GM19468 (cell line): Measurements from ENCODE around the gene RASGRP2.

ENCODE experiments used
- ATAC-seq: cut with Tn5 transposase; IDR thresholded peaks from one replicate; pipeline ENCODE4 v1.9.1; 2021; ENCODE audit warnings: mild to moderate bottlenecking, moderate library complexity, moderate number of reproducible peaks; ENCODE audit not compliant: unreplicated experiment; ENCODE audit errors: extremely low read depth

The RASGRP2 gene

DNA sequence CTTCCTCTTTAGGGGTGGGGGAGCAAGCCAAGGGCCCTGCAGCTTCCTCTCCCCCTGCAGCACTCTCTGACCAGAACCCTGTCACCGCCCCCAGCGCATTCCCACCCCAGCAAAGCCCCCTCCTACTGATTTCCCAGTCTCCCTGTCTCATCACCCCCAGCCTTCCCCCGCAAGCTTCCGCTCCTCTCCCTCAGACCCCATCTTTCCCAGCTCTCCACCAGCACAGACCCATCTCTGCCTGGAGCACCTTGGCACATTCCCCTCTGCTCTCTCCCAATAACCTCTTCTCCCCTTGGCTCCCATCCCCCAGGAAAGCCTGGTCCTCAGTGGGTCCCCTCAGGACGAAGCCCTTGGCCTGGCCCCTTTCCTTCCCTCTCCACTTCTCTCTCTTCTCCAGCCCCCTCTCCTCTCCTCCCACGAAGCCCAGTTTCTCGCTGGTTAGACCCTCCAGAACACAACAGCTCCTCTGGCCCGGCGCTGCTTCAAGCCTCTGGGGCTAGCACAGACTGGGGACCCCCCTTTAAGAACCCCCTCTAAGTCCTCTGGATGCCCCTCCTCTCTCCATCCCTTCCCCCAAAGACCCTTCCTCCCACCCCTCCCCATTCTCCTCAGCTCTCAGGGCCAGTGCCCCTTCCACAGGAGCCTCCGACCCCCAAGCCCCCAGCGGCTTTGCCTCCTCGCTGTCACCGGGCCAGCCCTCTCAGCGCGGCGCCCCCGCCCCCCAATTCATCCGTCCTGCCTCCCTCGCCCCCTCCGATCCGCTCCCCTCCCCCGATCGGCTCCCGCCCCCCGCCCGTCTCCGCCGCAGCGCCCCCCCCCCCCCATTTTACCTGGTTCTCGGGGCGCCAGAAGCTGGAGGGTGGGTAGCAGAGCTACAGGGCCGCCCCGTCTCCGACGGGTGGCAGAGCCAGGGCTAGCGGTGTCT, 21.5 kb downstream of the RASGRP2 start:
- ATAC-seq, result no peak

DNA sequence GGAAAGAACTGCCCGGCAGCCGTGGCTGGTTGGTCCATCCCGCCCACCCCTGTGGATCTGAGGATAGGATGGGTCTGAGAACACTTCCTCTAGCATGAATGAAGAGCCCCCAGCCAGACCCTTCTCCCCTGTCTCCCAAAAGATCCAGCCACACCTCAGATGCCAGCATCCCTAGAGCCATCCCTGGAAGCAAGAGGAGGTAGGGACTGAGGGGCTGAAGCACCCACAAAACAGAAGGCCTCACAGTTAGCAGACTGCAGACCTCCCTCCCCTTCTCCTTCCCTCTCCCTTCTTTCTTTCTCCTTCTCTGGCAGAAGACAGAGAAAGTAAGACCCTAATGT, 22.6 kb downstream of the RASGRP2 start:
- ATAC-seq, result no peak

GRCh38 chr11:64720640-64721358, 23.1 kb downstream of the RASGRP2 start:
- no peak for ATAC-seq

DNA sequence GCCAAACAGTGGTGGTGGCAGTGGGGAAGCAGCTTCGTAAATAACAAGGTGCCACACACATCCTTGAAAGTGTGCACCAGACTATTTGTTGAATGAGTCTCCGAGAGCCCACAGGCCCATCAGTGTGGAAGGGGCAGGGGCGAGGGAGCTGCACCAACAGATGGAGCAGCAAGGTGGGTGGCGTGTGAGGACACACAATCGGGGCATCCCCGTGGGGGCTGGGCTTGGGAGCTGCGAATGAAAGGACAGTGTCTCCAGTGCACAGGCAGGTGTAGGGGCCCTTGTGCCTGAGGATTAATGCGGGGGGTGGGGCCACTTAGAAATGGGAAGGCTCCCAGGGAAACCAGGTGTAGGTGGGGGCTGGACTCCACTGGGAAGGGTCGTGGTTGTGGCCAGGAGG, 23.8 kb downstream of the RASGRP2 start:
- no peak for ATAC-seq

- ATAC-seq, result no peak
Observed at GRCh38 chr11:64719406-64719805, 24.5 kb downstream of the RASGRP2 start.

DNA sequence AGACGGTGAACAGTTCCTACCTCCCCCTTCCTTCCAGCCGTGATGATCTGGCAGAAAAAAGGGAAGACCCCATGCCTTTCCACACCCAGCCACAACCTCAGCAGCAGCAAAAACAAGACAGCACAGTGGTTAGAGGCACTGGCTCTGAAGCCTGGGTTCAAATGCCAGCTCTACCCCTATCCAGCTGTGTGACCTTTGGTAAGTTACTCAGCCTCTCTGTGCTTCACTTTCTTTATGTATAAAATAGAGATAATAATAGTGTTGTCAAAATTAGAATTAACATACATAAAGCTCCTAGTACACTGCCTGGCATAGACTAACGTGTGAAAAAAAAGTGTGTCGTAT, 25.2 kb downstream of the RASGRP2 start:
- ATAC-seq, result no peak

- no peak for ATAC-seq
Observed at GRCh38 chr11:64718084-64718779, 25.7 kb downstream of the RASGRP2 start.

- no peak for ATAC-seq
Observed at GRCh38 chr11:64717268-64717578, 26.7 kb downstream of the RASGRP2 start.

- ATAC-seq, result no peak
Observed at GRCh38 chr11:64716473-64717267, 27.3 kb downstream of the RASGRP2 start.

DNA sequence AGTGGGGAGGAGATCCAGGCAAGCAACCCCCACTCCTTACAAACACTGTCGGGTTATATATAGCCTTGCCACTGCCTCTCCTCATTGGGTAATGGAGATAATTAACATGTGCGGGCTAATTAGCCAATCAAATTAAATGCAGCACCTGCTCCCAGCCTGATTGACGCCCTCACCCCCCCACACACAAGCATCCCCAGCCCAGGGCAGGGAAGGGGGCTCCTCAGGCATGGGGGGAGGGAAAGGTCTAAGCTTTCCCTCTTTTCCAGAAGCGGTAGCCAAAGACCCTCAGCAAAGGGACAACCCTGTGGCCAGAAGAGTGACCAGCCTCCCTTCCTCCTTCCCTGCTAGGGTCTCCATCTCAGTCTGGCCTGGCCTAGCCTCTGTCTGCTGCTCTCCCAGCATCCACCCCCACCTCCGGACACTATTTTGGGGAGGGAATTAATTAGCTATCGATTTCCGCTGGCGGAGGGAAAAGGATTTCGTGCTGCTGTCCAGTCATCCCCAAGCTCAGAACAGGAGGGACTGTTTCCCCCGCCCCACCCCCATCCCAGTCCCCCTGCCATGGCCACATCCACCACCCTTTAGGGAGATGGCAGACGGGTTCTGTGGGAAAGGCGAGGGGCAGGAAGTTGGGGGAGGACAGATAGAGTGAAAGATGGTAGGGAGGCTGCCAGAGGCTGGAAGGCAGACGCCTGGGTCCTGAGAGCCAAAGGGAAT, 28.0 kb downstream of the RASGRP2 start:
- ATAC-seq, result no peak

- ATAC-seq, result no peak
Observed at GRCh38 chr11:64715110-64715509, 28.8 kb downstream of the RASGRP2 start.

DNA sequence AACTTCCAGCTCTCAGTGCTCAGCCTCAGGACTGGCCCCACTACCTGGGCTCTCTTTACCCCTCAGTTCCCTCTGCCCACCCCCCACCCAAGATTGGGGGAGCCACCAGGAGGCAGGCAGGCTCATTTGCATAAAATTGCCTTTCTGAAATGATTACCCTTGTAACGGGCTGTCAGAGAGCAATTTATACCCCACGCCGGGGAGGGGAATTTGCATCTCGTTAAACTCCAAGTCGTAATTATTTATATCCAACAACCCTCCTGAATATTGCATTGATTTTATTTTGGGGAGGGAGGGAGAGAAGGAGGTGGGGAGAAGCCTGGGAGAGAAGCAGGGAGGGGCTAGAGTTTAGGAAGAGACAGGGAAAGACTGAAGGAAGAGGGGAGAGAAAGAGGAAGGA, 29.3 kb downstream of the RASGRP2 start:
- ATAC-seq, result no peak

DNA sequence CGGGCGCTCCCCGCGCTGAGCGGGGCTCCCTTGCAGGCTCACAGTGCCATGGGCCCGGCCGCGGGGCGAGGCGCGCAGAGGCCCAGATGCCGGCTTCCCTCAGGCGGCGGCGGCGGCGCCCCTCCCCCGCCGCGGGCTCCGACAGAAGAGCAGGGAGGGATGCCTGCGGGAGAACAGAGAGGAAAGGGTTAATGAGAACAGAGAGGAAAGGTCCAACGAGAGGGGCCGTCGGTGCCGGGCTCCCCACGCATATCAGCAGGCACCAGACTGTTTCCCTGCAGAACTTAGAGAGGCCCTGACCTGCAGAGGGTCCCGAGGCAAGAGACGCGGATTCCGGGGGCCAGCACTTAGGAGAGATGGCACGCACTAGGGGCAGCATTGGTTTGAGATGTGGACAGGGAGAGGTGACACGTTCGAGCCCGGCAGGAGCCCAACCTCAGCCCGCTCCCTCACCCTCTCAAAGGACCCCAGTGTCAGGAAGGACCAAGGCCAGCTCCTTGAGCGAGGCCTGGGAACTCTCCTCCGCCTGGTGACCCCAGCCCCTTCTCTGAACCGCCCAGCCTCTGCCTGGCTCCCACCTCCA, 30.1 kb downstream of the RASGRP2 start:
- no peak for ATAC-seq

GRCh38 chr11:64713016-64713707, 30.8 kb downstream of the RASGRP2 start:
- ATAC-seq, result no peak

DNA sequence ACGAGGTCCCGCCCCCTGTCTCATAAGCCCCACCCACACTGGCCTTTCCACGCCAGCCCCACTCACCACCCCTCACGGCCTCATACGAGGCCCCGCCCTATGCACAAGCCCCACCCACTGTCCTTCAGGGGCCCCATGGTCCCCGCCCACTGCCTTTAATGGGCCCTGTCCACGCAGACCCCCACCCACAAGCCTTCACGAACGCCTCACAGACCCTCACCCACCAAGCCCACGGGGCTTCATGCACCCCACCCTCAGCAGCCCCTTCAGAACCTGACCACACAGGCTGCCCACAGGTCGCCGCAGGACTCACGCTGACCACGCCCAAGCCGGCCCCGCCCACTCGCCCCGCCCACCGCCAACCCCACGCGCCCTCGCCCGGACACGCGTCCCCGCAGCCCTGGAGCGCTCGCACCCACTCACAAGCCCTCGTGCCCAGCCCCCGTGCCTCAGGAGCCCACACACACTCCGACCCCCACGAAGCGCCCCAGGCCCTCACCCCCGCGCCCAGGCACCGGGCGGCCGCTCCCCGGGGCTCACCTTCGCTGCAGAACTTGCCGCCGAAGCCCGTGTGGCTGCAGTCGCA, 31.4 kb downstream of the RASGRP2 start:
- ATAC-seq, result no peak

- no peak for ATAC-seq
Observed at GRCh38 chr11:64711956-64712362, 32.0 kb downstream of the RASGRP2 start.

DNA sequence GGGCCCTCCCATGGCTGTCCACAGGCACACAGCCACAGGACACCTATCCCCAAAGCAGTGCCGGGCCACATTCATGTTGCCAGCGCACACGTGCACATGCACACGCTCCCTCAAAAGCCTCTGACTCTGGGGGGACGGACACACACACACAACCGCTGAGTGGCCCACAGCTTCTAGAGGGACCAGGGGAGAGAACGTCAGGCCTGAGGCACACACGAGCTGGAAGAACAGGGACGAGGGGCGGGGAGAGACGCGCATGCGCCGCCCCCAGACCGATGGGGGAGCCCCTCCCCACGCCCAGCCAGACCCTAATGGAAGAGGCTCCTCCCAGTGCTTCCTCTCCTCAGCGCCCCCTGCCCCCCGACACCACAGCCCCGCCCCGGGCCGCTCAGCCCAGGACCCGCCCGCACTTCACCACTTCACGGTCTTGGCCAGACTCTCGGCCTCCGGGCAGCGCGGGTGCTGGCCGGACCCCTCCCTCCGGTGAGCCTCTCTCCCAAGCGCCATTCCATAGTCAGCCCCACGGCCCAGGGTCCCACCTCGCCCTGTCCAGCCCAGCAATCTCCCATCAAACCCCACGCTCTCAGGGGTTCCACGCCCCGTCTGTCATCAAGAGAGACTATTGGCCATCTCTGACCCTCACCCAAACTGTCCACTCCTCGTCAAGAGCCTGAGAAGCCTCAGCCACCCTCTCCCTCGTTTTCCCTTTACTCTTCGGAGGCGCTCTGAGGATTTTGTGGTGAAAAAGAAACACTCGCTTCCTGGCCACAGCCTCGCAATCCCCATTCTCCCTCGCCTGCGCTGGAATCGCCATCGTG, 32.6 kb downstream of the RASGRP2 start:
- no peak for ATAC-seq
